HG03558 (cell line): ENCODE results near the gene DHX9.

Experiments
- ATAC-seq: cut with Tn5 transposase; IDR thresholded peaks from one replicate; pipeline ENCODE4 v1.9.1; 2021; ENCODE audit warnings: moderate number of reproducible peaks; ENCODE audit not compliant: unreplicated experiment; ENCODE audit errors: extremely low read depth

The DHX9 gene

DNA sequence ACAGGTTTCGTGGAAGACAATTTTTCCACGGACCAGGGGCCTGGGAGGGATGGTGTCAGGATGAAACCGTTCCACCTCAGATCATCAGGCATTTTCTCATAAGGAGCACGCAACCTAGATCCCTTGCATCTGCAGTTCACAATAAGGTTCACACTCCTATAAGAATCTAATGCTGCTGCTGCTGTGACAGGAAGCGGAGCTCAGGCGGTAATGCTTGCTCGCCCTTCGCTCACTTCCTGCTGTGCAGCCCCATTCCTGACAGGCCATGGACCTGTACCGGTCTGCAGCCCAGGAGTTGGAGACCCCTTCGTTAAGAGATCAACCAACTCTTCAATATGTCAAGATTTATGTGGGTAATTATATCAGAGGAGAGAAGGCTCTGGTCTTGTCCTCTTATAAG lies 3.3 kb upstream of the DHX9 start:
- ATAC-seq, result no peak

DNA sequence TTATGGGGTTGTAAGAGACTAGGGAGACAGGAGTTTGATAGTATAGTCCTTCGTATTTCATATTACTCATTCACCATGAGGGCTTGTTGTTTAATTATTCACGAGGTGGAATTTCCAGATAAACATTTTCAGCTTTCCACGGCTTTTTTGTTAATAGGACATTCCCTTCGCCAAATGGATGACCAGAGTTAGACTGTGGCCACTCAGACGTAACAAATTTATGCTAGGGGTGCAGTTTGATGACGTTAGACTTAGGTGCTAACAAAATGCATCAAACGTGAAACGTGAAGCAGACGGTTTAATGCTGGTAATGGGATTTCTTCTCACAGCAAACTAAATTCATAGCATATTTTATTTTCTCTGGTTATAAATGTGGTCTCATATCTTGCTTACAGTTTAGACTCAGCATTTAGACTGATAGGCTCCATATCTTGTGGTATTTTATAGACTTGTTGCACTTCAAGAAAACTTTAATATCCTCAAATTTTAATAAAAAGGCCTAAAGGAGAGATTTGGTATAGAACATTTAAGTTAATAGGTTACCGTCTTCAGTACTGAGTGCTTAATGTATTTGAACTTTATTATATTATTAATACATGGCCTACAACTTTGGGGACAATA lies 2.3 kb downstream of the DHX9 start:
- ATAC-seq, result no peak

DNA sequence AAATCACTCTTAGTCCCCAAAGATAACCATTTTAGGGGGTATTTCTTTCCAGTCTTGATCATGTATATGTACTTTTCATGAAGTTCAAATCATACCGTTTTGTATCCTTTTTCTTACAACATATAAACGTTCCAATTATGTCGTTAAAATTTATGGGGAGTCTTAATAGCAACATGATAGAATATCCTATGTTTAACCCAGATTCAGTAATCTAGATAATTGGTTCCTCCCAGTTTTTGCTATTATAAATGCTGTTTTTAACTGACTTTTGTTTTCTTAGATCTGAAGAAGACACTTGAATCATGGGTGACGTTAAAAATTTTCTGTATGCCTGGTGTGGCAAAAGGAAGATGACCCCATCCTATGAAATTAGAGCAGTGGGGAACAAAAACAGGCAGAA lies 3.1 kb downstream of the DHX9 start:
- ATAC-seq, result no peak

DNA sequence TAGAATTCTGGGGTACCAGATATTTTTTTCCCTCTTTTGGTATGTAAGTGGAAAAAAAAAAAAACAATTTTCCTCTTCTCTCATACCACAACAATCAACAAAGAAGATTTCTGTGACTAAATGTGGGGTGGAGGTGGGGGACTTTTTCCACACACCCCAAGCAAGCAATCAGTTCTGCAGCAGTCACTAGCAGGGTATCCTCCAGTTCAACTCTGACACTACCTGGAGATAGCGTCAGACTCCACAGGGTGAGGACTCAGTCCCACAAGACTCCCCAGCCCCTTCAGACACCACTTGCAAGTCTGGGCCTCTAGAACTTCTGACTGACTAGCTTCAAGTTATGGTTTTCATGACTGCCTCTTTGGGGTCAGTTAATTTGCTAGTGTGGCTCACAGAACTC lies 6.2 kb downstream of the DHX9 start:
- ATAC-seq, result no peak

DNA sequence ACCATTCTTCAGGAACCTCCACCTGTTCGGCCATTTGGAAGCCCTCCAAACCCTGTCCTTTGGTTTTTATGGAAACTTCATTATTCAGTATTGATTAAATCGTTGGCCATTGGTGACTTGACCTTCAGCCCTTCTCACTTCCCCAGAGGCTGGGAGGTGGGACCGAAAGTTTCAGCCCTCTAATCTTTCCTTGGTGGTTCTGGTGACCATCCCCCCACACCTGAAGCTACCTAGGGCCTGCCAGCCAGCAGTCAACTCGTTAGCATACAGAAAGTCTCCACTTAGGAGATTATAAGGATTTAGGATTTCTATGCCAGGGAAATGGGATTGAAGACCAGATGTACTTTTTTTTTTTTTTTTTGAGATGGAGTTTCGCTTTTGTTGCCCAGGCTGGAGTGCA lies 6.7 kb downstream of the DHX9 start:
- ATAC-seq, result no peak

DNA sequence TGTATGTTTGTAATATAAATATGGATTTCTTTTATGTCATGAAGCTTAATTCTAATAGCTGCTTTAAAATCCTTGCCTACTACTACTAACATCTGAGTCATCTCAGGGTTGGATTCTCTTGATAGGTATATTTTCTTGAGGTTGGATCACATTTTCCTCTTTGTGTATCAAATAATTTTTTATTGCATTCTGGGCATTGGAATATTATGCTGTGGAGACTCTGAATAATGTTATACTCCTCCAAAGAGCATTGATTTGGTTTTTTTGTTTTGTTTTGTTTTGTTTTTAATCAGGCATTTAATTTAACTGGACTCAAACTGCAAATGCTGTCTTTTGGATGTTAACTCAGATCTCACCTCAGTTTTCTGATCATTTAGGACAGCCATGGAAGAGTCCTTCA lies 8.0 kb downstream of the DHX9 start:
- ATAC-seq, result no peak

DNA sequence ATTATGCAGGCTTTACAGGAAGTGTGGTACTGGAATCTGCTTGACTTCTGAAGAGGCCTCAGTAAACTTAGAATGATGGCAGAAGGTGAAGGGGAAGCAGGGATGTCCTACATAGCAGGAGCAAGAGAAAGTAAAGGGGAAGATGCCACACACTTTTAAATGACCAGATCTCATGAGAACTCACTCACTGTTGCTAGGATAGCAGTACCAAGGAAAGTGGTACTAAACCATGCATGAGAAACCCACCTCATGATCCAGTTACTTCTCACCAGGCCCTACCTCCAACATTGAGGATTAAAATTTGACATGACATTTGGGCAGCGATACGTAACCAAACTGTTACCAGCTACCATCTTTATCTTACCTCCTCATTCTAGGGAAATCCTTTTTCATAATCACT lies 9.6 kb downstream of the DHX9 start:
- ATAC-seq, result no peak

DNA sequence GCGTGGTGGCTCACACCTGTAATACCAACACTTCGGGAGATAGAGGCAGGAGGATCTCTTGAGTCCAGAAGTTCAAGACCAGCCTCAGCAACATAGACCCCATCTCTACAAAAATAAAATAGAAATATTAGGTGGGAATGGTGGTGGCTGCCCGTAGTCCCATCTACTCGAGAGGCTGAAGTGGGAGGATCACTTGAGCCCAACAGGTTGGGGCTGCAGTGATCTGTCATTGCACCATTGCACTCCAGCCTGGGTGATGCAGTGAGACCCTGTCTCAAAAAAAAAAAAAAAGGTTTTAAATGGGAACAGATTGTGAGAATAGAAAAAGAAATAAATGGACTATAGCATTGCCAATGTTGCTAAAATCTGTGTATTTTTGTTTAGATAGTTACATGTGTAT lies 11.2 kb downstream of the DHX9 start:
- ATAC-seq, result no peak

DNA sequence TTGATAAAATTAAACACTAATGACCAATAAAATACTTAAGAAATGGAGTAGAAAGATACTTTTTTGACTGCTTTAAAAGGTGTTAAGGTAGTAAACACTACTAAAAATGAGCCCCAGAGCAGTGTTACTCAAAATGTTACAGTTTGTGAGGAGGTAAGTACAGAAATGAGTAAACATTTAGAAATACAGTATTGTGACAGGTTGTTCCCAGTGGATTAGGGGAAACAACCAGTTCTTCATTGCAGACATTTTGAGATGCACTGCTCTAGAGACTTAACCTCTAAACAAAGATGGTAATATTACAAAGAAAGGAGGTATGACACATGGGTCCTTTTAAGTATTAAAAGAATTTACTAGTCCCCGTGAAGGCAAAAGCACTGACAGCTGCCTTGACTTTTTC lies 12.7 kb downstream of the DHX9 start:
- no peak for ATAC-seq

DNA sequence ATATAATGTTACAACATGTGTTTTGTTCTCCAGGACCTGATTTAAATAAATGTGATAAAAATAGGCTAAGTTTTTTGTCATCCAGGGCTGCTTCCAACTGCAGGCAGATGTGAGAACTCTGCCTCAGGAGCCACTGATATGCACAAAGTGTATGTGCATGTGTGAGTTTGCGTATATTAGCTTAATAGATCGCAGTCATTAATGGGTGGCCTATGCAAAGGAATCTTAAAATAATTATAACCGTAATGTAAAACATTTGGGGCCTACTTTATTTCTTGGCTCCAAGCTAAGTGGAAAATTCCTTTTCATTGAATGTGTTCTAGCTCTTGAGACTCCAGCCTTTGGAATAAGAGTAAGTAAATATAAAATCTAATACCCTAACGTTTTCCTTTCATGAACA lies 16.8 kb downstream of the DHX9 start:
- ATAC-seq, result no peak

DNA sequence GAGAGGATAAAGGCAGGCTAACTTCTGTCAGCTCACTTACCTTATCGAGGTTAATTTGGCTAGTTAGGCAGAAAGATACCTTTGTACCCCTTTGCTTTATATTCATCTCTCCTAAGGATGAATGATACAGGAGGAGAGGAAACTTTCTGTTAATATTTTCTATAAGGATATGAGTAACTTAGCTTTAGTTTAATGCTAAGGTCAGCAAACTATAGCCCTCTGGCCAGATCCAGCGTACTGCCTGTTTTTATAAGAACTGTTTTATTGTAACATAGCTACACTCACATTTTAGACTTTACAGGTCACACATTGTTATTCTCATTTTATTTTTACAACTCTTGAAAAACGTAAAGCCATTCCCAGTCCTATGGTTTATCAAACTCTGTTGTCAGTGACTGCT lies 18.1 kb downstream of the DHX9 start:
- no peak for ATAC-seq

DNA sequence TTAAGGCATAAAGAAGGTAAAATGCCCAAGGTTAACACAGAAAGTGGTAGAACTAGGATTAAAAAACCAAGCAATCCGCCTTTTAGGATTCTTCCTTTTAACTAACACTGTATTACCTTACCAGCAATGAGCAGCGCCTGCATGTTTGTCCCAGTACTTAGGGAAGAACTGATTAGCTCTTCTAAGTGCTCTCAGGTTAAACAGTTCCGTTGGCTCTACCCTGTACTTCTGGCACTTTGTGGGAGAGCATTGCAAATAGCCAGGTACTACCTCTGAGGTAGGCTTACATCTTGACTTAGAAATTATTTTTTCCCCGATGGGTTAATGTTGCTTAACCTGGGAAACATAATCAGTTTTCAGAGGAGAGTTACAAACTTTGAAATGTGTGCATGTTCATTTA lies 21.5 kb downstream of the DHX9 start:
- ATAC-seq, result no peak

DNA sequence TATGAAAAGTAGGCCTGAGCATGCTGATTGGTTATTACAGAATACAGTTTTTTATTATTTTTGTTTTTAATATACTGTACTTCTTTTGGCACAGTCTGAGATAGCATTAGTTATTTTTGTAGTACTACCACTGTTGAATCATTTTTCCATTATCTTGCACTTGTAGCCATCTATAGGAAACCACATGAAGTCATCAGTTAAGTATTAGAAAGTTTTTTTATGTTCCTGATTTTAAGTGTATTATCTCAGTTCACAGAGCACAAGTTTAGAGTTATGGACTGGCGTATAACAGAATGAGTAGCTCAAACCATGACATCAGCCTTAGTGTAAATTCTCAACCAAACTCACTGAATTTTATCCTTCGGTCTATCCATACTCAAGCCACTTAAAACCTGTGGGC lies 22.8 kb downstream of the DHX9 start:
- ATAC-seq, result no peak

DNA sequence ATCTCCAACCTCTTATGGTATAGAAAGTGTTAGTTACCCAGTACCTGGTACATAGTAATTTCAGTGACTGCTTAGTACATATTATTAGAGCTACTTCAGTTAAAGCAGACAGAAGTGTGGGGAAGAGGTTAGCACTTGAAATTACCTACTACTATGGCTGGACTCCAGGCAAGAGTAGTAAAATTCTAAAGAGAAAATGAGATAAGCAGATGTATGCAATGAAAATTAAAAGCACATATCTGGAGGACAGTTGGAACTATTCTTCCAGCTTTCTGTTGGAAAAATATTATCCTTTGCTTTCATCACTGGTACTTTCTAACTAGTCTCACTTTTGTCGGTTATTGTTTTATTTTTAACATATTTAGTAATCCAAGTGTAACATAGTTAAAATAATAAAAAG lies 23.7 kb downstream of the DHX9 start:
- ATAC-seq, result no peak

DNA sequence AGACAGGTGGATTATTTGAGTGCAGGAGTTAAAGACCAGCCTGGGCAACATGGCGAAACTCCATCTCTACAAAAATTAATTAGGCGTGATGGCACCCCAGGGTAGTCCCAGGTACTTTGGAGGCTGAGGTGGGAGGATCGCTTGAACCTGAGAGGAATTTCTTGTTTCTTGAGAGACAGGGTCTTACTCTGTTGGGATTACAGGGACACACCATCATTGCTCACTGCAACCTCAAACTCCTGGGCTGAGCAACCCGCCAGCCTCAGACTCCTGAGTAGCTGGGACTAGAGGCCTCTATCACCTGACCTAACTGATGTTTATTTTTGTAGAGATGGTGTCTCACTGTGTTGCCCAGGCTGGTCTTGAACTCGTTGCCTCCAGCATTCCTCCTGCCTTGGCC lies 24.8 kb downstream of the DHX9 start:
- no peak for ATAC-seq

DNA sequence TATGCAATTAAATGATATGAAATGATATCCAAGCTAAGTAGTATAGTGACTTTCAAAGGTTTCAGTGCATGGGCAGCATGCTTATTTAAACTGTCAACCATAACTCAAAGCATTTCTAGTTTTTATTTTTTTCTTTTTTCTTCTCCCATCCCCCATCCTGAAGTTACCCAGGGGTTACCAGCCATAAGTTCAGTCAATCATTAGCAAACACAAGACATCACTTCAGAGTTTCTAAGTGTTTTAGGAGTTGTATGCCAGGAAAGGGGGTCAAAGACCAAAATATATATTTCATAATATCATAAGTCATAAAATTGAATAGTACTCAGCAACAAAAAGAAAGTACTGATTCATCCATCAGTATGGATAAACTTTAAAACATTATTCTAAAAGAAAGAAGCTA lies 28.7 kb downstream of the DHX9 start:
- no peak for ATAC-seq

DNA sequence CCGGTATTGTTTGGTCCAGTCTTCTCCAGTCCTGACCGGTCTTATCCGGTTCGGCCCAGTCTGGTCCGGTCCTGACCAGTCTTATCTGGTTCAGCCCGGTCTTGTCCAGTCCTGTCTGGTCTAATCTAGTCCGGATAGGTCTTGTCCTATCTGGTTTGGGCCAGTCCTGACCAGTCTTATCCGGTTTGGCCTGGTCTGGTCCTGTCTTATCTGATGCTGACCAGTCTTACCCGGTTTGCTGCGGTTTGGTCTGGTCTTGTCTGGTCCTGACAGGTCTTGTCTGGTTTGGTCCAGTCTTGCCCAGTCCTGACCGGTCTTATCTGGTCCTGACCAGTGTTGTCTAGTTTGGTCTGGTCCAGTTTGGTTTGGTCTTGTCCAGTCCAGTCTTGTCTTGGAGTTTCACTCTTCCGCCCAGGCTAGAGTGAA lies 30.1 kb downstream of the DHX9 start:
- ATAC-seq, result no peak

DNA sequence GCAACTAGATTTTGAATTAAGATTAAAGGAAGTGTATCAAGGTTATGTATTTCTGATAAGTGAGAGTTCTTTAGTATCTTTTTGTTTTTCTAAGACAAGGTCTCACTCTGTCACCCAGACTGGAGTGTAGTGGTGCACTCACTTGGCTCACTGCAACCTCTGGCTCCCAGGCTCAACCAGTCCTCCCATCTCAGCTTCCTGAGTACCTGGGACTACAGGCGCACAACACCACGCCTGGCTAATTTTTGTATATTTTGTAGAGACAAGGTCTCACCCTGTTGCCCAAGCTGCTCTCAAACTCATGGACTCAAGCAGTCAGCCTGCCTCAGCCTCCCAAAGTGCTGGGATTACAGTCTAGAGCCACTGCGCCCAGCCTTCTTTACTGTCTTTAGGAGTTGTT lies 33.7 kb downstream of the DHX9 start:
- ATAC-seq, result no peak

DNA sequence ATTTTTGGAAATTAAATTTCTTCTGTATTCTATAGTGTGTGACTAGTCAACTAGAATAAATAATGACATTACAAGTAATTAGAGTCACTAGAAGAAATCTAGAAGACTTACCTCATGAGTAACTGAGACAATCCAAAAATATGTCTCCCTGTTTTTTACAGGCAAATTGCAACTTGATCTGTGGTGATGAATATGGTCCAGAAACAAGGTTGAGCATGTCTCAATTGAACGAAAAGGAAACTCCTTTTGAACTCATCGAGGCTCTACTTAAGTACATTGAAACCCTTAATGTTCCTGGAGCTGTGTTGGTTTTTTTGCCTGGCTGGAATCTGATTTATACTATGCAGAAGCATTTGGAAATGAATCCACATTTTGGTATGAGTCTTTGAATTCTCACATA lies 36.7 kb downstream of the DHX9 start:
- no peak for ATAC-seq

DNA sequence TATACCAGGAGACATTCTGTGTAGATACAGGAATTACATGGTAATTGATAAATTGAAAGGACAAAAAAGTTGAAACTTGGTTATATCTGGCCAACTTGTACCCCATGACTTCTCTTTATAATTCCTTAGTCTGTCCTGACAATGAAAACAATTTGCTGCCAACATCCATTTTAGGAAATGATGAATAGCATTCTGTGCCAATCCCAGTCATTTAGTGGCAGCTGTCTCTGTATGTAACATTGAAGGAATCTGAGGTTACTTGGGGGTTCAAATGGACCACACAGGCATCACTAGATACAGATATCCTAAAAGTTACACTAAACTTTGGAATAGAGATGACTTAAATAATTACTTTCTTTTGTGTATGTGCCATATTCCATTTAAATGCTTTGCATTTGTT lies 38.2 kb downstream of the DHX9 start:
- no peak for ATAC-seq

DNA sequence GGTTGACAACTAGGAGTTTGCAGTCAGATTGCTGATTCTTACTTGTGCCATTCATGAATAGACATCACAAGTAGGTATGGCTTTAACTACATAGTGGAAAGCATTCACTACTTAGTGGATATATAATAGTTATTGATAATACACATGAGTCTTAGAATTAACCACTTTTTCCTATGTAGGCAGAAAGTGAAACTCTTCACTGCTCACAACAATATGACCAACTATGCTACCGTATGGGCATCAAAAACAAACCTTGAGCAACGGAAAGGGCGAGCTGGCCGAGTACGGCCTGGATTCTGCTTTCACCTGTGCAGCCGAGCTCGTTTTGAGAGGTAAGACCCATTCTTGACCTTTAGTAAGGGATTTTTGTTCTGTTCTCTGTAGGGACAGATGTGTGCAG lies 38.7 kb downstream of the DHX9 start:
- no peak for ATAC-seq

DNA sequence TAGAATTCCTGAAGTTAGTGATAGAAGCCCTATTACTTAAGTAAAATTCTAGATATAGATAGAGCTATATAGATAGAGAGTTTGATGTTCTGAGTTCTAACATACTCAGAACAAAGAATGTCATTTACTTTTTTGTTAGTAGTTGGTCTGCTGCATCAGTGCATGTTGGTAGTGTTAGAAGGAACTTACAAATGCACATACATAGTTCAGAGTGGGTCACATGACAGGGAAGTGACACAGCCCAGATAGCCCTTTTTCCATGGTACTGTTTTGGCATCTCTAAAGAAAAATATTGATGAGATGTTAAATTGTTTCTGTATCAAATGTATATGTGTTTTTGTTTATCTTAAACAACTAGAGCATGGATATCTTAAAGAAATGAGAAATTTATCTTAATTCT lies 45.7 kb downstream of the DHX9 start:
- no peak for ATAC-seq

DNA sequence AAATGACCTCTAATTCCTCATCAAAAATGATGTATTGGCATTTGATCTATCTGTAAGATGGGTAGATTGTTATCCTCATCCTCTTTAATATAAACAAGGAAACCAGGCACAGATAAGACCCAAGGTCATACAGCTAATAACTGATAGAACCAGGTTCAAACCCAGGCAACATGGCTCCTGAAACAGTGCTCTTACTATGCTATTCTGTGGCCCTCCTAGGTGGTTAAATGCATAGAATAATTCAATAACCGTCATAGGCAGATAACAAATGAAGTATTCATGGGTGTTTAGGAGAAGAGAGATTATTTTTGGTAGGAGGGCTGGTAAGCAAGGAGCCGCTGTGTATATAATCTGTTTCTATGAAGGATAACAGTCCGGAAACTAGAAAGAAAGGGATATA lies 46.4 kb downstream of the DHX9 start:
- no peak for ATAC-seq
